HT-29 (cell line): ENCODE measurements around the gene CD151. TPM values are rescaled to one million over a fixed set of nuclear protein-coding genes. Genes with fewer than 3 reads are reported as not detected.

Experiments used
- DNase-seq: peaks from one replicate; pipeline ENCODE4 v3.0.0-alpha.2; 2015; ENCODE audit warnings: low spot score
- total RNA-seq: library from RNA; depleted of rRNA; stranded (reverse); fragments of >200 nt; shearing (Covaris generic); gene quantifications from 2 replicates; pipeline ENCODE4 v1.2.3, GENCODE V29; 2014

CD151 gene
- total RNA-seq, 1 experiment from 2014 or later, result 916 TPM

DNA sequence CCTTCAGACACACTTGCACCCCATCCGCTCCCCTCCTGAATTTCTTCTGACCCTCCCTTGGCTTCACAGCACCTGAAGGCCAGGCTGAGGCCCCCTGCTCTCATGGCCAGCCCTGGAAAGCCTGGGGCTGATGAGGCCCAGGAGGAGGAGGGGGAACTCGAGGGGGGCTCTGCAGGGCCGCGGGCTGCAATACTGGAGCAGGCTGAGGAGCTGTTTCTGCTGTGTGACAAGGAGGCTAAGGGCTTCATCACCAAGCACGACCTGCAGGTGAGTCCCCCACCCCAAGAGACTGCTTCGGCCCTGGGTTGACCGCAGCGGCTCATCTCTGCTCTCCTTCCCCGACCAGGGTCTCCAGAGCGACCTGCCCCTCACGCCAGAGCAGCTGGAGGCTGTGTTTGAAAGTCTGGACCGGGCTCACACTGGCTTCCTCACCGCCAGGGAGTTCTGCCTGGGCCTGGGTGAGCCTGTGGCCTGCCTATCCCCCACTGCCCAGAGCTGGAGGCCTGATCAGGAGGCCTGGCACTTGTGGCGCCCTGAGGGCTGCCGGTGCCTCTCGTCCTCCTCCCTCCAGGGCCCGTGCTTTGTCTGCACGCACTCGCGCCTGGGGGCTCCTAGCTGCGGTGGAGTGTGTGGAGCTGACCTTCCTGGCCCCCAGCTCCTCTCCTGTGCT lies 4.1 kb upstream of the CD151 start:
- DNase-seq, result no peak

- DNase-seq, result peak; percentile 64
Observed at GRCh38 chr11:829176-829846, 3.4 kb upstream of the CD151 start.

GRCh38 chr11:829847-830294 lies 2.9 kb upstream of the CD151 start:
- peak; percentile 58 for DNase-seq

DNA sequence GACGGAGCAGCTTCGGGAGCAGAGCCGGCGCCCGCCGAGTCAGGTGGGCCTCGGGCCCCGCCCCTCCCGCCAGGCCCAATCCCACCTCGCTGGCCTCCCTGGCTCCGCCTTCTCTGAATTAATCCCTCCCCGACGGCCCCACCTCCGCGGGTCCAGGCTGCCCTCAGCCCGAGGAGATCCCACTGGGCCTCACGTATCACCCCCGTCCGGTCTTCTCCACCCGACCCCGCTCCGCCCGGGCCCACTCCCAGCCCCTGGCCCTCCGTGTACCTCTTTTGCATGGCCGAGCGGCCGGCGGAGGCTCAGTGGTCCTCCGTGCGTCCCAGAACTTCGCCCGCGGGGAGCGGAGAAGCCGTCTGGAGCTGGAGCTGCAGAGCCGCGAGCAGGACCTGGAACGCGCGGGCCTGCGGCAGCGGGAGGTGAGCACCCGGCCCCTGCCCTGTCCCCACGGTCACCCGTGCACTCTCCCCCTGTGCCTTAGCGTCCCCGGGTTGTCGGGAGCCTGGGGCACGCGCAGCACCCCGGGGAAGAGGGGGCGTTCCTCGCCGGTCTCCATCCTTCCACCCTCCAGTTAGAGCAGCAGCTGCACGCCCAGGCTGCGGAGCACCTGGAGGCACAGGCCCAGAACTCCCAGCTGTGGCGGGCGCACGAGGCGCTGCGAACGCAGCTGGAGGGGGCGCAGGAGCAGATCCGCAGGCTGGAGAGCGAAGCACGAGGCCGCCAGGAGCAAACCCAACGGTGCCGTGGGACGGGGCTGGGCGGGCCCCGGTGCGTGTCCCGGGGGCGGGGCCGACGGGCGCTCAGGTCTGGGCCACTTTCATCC lies 2.2 kb upstream of the CD151 start:
- peak; percentile 95 for DNase-seq

DNA sequence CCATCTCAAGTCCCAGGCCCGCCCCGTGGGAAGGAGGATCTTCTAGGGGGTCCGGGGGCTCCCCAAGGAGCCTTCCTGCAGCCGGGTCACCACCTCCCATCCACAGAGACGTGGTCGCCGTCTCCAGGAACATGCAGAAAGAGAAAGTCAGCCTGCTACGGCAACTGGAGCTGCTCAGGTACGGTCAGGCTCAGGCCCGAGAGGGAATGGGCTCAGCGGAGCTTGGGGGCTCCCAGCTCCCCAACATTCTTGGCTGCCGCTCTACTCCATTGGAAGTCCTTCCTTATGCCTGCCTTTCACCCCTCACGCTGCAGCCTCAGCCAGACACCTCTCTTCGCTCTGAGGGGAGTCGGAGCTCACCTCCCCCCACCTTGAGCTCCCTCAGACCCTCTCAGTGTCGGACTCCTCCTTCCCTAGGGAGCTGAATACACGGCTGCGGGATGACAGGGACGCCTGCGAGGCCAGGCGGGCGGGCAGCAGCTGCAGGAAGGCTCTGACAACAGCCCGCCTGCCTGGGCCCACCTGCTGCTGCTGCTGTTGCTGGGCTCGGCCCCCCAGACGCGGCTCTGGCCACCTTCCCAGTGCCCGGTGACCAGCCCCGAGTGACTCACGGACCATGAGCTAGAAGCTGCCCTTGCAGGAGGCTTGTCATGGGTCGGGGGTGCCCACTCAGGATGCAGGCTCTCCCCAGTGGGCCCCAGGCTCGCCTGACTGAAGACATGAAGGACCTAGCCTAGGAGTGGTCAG lies 1.5 kb upstream of the CD151 start:
- peak; percentile 30 for DNase-seq

- DNase-seq, result no peak
Observed at GRCh38 chr11:831961-832528, 707 bp upstream of the CD151 start.

GRCh38 chr11:833114-833791 lies 501 bp downstream of the CD151 start:
- DNase-seq, result peak; percentile 62

- peak; percentile 57 for DNase-seq
Observed at GRCh38 chr11:833849-834311, 1.1 kb downstream of the CD151 start.

- peak; percentile 91 for DNase-seq
Observed at GRCh38 chr11:834371-835316, 1.9 kb downstream of the CD151 start.

DNA sequence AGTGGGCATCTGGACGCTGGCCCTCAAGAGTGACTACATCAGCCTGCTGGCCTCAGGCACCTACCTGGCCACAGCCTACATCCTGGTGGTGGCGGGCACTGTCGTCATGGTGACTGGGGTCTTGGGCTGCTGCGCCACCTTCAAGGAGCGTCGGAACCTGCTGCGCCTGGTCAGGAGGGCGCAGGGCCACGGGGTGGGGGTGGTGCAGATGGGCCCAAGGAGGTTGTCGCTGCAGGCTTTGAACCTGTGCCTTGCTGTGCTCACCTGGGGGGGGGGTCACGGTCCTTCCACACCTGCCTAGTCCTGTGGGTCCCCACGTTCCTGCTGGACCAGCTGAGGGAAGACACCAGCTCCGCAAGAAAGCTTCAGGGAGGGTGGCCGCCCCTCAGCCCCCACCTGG lies 3.5 kb downstream of the CD151 start:
- DNase-seq, result no peak

DNA sequence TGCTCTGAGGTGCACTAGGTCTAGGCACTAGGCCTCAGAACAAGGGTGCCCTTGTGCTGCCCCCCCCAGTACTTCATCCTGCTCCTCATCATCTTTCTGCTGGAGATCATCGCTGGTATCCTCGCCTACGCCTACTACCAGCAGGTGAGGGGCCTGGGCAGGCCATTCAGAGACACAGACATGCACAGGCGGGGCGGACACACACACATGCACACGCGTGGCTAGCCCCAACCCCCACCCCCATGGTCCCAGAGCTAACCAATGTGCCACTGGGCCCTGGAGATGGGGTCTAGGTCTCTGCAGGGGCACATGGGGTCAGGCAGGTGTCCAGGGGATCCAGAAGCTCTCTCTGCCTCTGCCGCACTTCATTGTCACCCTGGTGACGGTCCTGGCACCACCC lies 3.9 kb downstream of the CD151 start:
- no peak for DNase-seq

DNA sequence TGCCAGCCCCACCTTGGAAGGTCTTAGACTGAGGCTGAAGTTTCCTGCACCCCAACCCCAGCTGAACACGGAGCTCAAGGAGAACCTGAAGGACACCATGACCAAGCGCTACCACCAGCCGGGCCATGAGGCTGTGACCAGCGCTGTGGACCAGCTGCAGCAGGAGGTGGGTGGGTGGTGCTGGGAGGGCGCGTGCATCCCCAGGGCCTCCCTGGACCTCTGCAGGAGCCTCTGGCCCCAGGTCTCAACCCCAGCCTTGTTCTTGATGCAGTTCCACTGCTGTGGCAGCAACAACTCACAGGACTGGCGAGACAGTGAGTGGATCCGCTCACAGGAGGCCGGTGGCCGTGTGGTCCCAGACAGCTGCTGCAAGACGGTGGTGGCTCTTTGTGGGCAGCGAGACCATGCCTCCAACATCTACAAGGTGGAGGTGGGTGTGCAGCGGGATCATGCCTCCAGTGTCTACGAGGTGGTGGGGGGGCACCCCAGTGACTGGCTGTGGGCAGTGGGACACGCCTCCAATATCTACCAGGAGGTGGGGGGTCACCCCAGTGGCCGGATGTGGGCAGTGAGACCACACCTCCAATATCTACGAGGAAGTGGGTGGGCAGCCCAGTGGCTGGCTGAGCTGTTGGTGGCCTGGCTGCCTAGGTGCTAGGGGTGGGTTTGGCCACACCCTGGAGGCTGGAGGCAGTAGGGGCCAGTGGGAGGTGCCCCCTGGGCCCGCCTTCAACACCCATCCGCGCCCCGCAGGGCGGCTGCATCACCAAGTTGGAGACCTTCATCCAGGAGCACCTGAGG lies 4.6 kb downstream of the CD151 start:
- DNase-seq, result peak; percentile 23

GRCh38 chr11:837990-838307 lies 5.2 kb downstream of the CD151 start:
- DNase-seq, result peak; percentile 23

GRCh38 chr11:838441-839279 lies 5.9 kb downstream of the CD151 start:
- DNase-seq, result peak; percentile 86

DNA sequence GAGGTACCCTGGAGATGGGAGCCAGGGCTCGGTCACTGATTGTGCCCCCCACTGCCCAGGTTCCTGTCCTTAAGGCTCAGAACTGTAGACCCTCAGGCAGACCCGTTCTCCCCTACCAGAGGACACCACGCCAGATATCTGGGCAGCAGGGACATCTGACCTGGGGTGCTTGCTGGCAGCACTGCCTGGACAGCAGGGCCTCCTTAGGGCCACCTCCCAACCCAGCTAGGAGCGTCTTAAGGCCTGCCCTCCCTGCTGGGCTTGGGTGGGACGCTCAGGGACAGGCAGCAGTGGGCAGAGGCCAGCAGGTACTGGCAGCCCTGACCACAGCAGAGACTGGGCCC lies 6.5 kb downstream of the CD151 start:
- DNase-seq, result no peak

- peak; percentile 55 for DNase-seq
Observed at GRCh38 chr11:839875-840617, 7.3 kb downstream of the CD151 start.

GRCh38 chr11:841981-842369 lies 9.2 kb downstream of the CD151 start:
- DNase-seq, result peak; percentile 74
